Endodermal cell (in vitro differentiated cells): Measurements from ENCODE around the gene PFKL. TPM values are rescaled to one million over a fixed set of nuclear protein-coding genes. Genes with fewer than 3 reads are reported as not detected.

Experiments
- DNase-seq: peaks from one replicate; pipeline ENCODE4 v3.0.0-alpha.2; 2017
- H3K27ac ChIP-seq: 2 replicates; pipeline ENCODE4 v1.5.1; 2013; ENCODE audit warnings: mild to moderate bottlenecking, low read depth, low read length, moderate library complexity
- H3K27me3 ChIP-seq: 2 replicates; pipeline ENCODE4 v1.6.1; 2013; ENCODE audit warnings: mild to moderate bottlenecking, low read length, moderate library complexity; ENCODE audit not compliant: insufficient read depth, control insufficient read depth, poor library complexity, severe bottlenecking
- H3K36me3 ChIP-seq: 2 replicates; pipeline ENCODE4 v1.7.0; 2013; ENCODE audit warnings: mild to moderate bottlenecking, low read length, moderate library complexity; ENCODE audit not compliant: control insufficient read depth, insufficient read depth
- H3K4me1 ChIP-seq: one replicate; pipeline ENCODE4 v1.7.0; 2013; ENCODE audit warnings: low read length; ENCODE audit not compliant: control insufficient read depth, insufficient read depth
- H3K4me3 ChIP-seq: 2 replicates; pipeline ENCODE4 v1.5.1; 2013; ENCODE audit warnings: mild to moderate bottlenecking, low read length, moderate library complexity
- H3K9ac ChIP-seq: 2 replicates; pipeline ENCODE4 v1.6.1; 2013; ENCODE audit warnings: mild to moderate bottlenecking, low read length, moderate library complexity; ENCODE audit not compliant: poor library complexity, severe bottlenecking; ENCODE audit errors: extremely low read depth
- H3K9me3 ChIP-seq: 2 replicates; pipeline ENCODE4 v1.6.1; 2013; ENCODE audit warnings: mild to moderate bottlenecking, low read length, moderate library complexity; ENCODE audit not compliant: control insufficient read depth
- H3K27ac Mint-ChIP-seq: 2 replicates; pipeline ENCODE4 v1.8.0; 2020; ENCODE audit warnings: mixed read lengths
- H3K27me3 Mint-ChIP-seq: 2 replicates; pipeline ENCODE4 v1.8.0; 2021; ENCODE audit warnings: mild to moderate bottlenecking, mixed read lengths; ENCODE audit not compliant: insufficient read depth
- H3K36me3 Mint-ChIP-seq: 2 replicates; pipeline ENCODE4 v1.8.0; 2020; ENCODE audit warnings: low read depth, mixed read lengths
- H3K4me1 Mint-ChIP-seq: 2 replicates; pipeline ENCODE4 v1.8.0; 2020; ENCODE audit warnings: mixed read lengths
- H3K4me3 Mint-ChIP-seq: 2 replicates; pipeline ENCODE4 v1.8.0; 2020; ENCODE audit warnings: mild to moderate bottlenecking, moderate library complexity, mixed read lengths
- H3K9me3 Mint-ChIP-seq: 2 replicates; pipeline ENCODE4 v1.8.0; 2020; ENCODE audit warnings: mild to moderate bottlenecking, mixed read lengths
- WGBS, 2 experiments: methylation state at CpG; one replicate each; pipeline versions ENCODE4 v1.1.5 to v1.1.7; 2013; ENCODE audit warnings: missing lambda C conversion rate in 2 of 2, mixed read lengths in 1 of 2; ENCODE audit not compliant: insufficient coverage in 1 of 2, insufficient read length in 1 of 2; 5-methylcytosine and 5-hydroxymethylcytosine counted together
- total RNA-seq, 2 donors: library from RNA; stranded (reverse); fragmentation: NEBNext Ultra II Directional in 1 of 2; extraction: Animal tissue kit (Norgen Biotek cat#: 25700) in 1 of 2; gene quantifications; 2 replicates in 1 of 2; 3 replicates in 1 of 2; pipeline ENCODE4 v1.2.1, GENCODE V29; 2021
- TF ChIP-seq, protein P1 (sequence below): fragments of 200-600 bp; sonication (generic); conservative IDR thresholded peaks from 2 replicates; pipeline ENCODE4 v1.5.0; 2021; ENCODE audit warnings: antibody characterized with exemption, mild to moderate bottlenecking

PFKL gene
- total RNA-seq, 2 donors from 2014 or later = 195 to 198 TPM

DNA sequence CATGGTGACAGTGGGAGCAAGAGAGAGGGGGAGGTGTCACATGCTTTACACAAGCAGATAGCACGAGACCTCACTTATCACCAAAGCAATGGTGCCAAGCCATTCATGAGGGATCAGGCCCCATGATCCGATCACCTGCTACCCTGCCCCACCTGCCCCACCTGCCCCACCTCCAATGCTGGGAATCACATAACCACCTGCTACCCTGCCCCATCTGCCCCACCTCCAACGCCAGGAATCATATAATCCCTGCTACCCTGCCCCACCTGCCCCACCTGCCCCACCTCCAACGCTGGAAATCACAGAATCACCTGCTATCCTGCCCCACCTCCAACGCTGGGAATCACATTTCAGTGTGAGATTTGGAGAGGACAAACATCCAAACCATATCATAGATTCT lies 24.8 kb upstream of the PFKL start:
- H3K4me1 Mint-ChIP-seq = peaks cover 9% of the 10 kb centered on the region
- TF ChIP-seq, protein P1, sequence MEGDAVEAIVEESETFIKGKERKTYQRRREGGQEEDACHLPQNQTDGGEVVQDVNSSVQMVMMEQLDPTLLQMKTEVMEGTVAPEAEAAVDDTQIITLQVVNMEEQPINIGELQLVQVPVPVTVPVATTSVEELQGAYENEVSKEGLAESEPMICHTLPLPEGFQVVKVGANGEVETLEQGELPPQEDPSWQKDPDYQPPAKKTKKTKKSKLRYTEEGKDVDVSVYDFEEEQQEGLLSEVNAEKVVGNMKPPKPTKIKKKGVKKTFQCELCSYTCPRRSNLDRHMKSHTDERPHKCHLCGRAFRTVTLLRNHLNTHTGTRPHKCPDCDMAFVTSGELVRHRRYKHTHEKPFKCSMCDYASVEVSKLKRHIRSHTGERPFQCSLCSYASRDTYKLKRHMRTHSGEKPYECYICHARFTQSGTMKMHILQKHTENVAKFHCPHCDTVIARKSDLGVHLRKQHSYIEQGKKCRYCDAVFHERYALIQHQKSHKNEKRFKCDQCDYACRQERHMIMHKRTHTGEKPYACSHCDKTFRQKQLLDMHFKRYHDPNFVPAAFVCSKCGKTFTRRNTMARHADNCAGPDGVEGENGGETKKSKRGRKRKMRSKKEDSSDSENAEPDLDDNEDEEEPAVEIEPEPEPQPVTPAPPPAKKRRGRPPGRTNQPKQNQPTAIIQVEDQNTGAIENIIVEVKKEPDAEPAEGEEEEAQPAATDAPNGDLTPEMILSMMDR = no peak
- H3K9me3 Mint-ChIP-seq = peaks cover 4% of the 10 kb centered on the region
- no peaks in the 10 kb centered on the region for H3K27me3 Mint-ChIP-seq
- DNase-seq = no peak
- WGBS, 2 experiments = 67% methylated on average over 4 of the region's 5 CpGs; no CpG with 5 or more reads in 1 of the 2 experiments
- no peak overlapping the region for H3K4me3 ChIP-seq
- no peaks in the 10 kb centered on the region for H3K9me3 ChIP-seq
- no peaks in the 10 kb centered on the region for H3K27me3 ChIP-seq
- no peaks in the 10 kb centered on the region for H3K36me3 ChIP-seq
- H3K27ac Mint-ChIP-seq = no peak overlapping the region
- H3K4me3 Mint-ChIP-seq = no peak overlapping the region
- no peak overlapping the region for H3K27ac ChIP-seq
- no peaks in the 10 kb centered on the region for H3K4me1 ChIP-seq
- no peaks in the 10 kb centered on the region for H3K36me3 Mint-ChIP-seq
- H3K9ac ChIP-seq = no peak overlapping the region

DNA sequence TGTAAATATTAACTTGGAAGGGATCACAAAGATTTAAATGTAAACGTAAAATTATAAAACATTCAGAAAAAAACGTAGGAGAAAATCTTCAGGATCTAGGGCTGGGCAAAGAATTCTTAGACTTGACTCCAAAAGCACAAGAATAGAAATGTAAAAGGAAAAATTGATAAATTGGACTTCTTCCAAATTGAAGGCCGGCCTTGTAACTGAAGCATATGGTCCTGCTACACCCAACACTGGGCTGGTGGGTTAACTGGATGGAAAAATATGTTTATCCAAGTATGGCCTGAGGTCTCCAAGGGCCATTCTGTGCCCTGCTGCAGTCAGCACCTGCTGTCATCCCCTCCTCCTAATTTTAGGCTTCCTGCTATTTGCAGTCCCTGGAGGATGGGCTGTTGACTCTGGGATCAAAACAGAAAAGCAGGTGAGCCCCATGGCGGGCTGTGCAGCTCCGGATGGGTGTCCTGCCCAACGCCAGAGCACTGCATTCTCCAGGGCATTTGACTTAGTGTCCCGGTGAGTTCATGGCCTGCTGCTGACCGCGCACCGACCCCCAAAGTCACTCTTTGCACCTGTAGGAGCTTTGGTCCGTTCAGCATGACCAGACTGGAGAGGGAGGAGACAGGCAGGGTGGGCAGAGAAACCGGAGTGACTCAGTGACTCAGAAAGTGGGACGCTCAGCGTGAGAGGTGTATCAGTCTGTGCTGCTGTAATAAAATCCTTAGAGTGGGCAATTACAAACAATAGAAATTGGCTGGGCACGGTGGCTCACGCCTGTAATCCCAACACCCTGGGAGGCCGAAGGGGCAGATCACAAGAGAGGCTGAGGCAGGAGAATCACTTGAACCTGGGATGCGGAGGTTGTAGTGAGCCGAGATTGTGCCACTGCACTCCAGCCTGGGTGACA lies 20.2 kb upstream of the PFKL start:
- Mint-ChIP-seq H3K36me3 (no peaks in the 10 kb centered on the region), H3K27ac (no peak overlapping the region), H3K4me3 (no peak overlapping the region), H3K4me1 (peaks cover 29% of the 10 kb centered on the region), H3K9me3 (peaks cover 4% of the 10 kb centered on the region), H3K27me3 (no peaks in the 10 kb centered on the region)
- DNase-seq = no peak
- Histone ChIP-seq H3K4me1 (peaks cover 20% of the 10 kb centered on the region), H3K27me3 (no peaks in the 10 kb centered on the region), H3K36me3 (no peaks in the 10 kb centered on the region), H3K9me3 (no peaks in the 10 kb centered on the region), H3K27ac (no peak overlapping the region), H3K4me3 (no peak overlapping the region), H3K9ac (no peak overlapping the region)
- TF ChIP-seq, protein P1 = no peak
- WGBS, 2 experiments = 86 to 92% methylated on average over 11 to 19 of the region's 19 CpGs

DNA sequence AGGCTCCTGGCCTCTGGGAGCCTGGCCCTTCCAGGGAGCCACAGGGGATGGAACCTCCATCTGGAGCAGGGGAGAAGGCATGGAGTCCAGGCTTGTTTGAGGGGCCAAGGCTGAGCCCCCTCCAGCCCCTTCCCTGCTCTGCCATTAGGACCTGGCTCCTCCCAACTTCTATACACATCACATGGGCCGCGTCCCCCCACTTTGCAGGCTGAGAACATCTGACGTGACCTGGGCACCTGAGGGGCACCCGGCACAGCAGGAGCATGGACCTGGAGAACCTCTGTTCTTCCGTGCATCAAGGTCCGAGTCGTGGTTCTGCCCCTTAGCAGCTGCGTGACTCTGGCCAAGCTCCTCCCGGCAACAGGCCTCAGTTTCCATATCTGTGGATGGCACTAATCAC lies 18.1 kb upstream of the PFKL start:
- Histone ChIP-seq H3K9ac (no peak overlapping the region), H3K36me3 (no peaks in the 10 kb centered on the region), H3K9me3 (no peaks in the 10 kb centered on the region), H3K4me3 (no peak overlapping the region), H3K27me3 (no peaks in the 10 kb centered on the region), H3K27ac (no peak overlapping the region), H3K4me1 (peaks cover 21% of the 10 kb centered on the region)
- peaks cover 27% of the 10 kb centered on the region for H3K4me1 Mint-ChIP-seq
- no peak overlapping the region for H3K27ac Mint-ChIP-seq
- 95% methylated on average over 3 to 9 of the region's 9 CpGs for WGBS, 2 experiments
- H3K27me3 Mint-ChIP-seq = peaks cover 4% of the 10 kb centered on the region
- H3K36me3 Mint-ChIP-seq = no peaks in the 10 kb centered on the region
- no peaks in the 10 kb centered on the region for H3K9me3 Mint-ChIP-seq
- H3K4me3 Mint-ChIP-seq = no peak overlapping the region
- TF ChIP-seq, protein P1 = no peak
- no peak for DNase-seq
